Suppressor macrophage treated with lipopolysaccharide for 1 hour (primary cell): ENCODE results near the gene PLPPR1.

Experiments used
- DNase-seq, 3 donors: peaks; one replicate each; pipeline ENCODE4 v3.0.0-alpha.2; 2020 to 2022

The PLPPR1 gene

DNA sequence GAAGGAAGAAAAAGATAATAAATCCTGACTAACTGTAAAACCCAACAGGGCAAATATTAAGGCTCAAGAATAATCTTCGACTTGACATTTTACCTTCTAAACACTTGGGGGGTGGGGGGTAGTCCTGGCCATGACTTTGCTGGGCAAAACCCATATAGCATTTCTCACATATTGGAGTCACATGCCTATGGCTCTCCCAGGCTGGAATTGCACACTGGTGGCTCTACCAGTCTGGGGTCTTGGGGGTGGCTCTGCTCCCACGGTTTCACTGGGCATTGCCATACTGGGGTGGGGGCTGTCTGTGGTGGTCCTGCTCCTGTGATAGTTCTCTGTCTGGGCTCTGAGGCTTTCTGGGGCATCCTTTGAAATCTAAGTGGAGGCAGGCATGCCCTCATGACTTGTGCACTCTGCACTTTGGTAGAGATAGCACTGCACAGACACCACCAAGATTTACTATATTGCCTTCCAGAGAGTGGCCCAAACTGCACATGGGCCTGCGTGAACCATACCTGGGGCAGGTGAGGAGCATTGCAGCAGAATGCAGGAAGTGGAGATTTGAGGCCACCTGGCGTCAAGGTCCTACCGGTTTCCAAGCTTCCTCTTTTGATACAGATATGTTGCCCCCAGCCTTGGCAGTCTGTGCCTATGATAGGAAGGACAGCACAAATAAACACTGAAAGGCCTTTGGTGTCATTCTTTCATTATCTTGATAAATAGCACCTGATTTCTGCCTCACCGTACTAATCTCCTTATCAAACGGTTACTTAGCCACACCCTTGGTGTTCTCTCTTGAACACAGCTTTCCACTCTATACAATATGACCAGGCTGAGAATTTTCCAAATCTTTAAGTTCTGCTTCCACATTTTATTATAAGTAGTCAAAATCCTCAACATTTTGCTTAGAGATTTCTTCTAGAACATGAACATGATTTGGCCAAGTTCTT, 326.5 kb downstream of the PLPPR1 start:
- DNase-seq: no peak

- DNase-seq: no peak
Measured at GRCh38 chr9:101356619-101357018, 328.1 kb downstream of the PLPPR1 start.

DNA sequence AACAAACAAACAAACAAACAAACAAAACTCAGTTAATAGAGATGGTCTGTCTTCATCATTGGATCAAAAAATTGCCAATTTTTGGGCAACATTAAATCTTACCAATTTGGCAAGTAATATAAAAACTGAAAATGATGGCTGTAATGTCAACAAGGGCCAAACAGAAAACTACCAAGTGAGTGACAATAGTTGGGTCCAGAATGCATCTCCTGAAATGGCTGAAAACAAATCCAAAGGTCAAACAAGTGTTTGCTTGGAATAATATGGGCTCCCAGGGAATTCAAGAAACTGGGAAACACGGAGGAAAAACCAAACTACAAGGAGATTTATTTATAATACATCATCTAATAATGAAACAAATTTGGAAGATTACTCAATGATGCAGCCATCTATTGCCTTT, 331.2 kb downstream of the PLPPR1 start:
- no peak for DNase-seq

- DNase-seq: no peak
Measured at GRCh38 chr9:101360647-101361046, 332.1 kb downstream of the PLPPR1 start.

- DNase-seq: no peak
Measured at GRCh38 chr9:101362450-101362849, 333.9 kb downstream of the PLPPR1 start.

DNA sequence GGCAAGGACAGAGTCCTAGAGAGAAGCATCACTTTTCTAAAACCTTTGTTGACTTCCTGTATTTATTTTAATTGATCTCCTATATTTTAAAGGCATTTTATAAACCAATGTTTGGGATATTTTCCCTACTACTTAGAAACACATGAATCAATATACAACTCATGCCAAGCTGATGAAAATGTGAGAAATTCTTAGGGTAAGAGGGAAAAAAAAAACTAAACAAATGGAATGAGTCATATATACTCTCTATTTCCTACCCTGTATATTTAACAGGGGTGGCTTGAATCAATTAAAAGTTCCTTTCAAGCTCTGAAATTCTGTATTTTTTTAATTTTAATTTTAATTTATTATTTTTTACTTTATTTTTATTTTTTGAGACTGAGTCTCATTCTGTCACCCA, 336.7 kb downstream of the PLPPR1 start:
- DNase-seq: no peak

DNA sequence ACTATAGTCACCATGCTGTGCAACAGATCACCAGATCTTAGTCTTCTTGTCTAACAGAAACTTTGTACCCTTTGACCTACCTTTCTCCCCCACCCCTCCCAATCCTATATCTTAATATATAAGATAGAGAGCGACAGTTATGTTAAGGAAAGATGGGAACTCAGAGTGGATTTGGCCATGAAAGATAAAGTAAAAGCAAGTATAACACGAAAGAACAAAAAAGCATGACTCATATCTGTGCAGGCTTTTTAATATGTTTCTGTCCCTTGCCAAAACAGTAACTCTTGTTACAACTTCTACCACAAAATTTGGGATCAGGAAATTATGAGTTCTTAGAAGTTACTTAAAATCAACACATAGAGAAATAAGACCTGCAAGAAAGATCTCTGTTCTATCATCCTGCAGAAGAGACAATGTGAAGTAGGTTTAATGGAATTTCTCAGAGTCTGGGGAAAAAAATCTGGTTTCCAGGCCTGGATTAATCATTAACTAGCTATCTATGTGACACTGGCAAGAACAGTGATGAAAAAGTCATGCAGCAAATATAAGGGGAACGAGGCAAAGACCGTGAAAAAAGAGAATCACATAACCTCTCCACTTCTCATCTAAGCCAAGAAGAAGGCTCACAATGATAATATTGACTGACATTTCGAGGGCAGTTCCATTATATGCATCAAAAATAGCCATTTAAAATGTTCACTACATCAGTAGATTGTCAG, 337.7 kb downstream of the PLPPR1 start:
- no peak for DNase-seq

- DNase-seq: no peak
Measured at GRCh38 chr9:101367323-101367722, 338.8 kb downstream of the PLPPR1 start.

- no peak for DNase-seq
Measured at GRCh38 chr9:101369286-101369685, 340.8 kb downstream of the PLPPR1 start.

GRCh38 chr9:101369884-101370531, 341.5 kb downstream of the PLPPR1 start:
- DNase-seq: no peak

DNA sequence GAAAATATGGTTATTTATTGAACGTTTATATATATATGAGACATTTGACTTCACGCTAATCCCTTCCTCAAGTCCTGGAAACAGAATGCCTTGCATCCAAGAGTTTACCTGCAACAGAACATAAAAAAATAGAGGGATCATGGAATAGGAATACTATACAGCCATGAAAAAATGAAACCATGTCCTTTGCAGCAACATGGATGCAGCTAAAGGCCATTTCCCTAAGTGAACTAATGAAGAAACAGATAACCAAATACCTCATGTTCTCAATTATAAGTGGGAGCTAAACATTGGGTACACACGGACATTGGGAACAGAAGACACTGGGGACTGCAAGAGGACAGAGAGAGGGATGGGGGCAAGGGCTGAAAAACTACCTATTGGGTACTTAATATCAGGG, 343.3 kb downstream of the PLPPR1 start:
- DNase-seq: no peak

DNA sequence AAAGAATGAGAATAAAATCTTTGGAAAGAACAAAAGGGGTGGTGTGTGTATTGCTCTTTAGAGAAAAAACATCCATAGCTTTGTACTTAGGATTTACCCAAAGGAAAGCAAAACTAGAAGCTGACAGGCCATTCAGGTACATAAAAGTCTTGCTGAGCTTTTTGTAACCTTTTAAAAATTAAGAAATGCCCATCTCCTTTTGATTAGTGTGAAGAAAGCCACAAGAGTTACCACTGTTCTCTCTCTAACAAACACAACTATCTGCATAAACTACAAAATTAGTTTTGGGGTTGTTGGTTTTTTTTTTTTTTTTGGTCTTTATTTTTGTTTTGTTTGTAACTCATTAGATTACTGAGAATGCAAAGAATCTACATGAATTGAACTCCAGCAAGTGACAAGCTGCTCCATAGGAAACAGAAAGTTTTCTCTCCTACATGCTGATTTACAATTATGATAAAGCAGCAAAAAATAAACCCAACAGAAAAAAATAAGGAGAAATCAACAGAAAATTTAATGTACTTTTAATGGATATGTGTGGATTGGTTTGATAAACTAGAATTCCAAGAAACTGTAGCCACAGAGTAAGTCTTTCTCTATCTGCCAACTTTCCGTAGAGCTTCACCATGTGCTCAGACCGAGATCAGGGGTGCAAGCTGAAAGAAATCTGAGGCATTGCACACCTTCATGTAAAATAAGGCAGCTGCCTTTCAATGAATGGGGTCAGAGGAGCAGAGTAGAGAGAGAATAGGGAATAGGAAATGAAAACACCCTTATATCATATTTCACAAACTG, 344.0 kb downstream of the PLPPR1 start:
- DNase-seq: no peak
